Activated T-cell treated with anti-CD3 and anti-CD28 coated beads for 24 hours (primary cell): Measurements from ENCODE around the gene TUBA4B.
"Not testable (repeated sequence)": the region's sequence is repeated elsewhere in the genome, so short reads cannot be mapped to it uniquely, and the experiment has no call there.

Experiments used
- DNase-seq: peaks from one replicate; pipeline ENCODE4 v3.0.0-alpha.2; 2020; ENCODE audit warnings: low read depth

The TUBA4B gene

GRCh38 chr2:219291910-219292490 lies 39.0 kb downstream of the TUBA4B start:
- no peak for DNase-seq

- no peak for DNase-seq
These were observed 39.6 kb downstream of the TUBA4B start for GRCh38 chr2:219292616-219293015.

GRCh38 chr2:219293736-219294231 lies 40.7 kb downstream of the TUBA4B start:
- no peak for DNase-seq

GRCh38 chr2:219294356-219295351 lies 41.6 kb downstream of the TUBA4B start:
- DNase-seq = peak; percentile 81

- no peak for DNase-seq
These were observed 43.1 kb downstream of the TUBA4B start for GRCh38 chr2:219296142-219296541.

GRCh38 chr2:219296631-219297391 lies 43.8 kb downstream of the TUBA4B start:
- no peak for DNase-seq

GRCh38 chr2:219297766-219298456 lies 44.9 kb downstream of the TUBA4B start:
- DNase-seq = no peak

GRCh38 chr2:219298759-219299371 lies 45.8 kb downstream of the TUBA4B start:
- DNase-seq = peak; percentile 87

- DNase-seq = no peak
These were observed 46.3 kb downstream of the TUBA4B start for GRCh38 chr2:219299372-219299760.

GRCh38 chr2:219300022-219300421 lies 47.0 kb downstream of the TUBA4B start:
- no peak for DNase-seq

GRCh38 chr2:219302412-219302968 lies 49.4 kb downstream of the TUBA4B start:
- DNase-seq = no peak

GRCh38 chr2:219304223-219304622 lies 51.2 kb downstream of the TUBA4B start:
- no peak for DNase-seq

GRCh38 chr2:219306047-219306446 lies 53.0 kb downstream of the TUBA4B start:
- no peak for DNase-seq

GRCh38 chr2:219308142-219309101 lies 55.4 kb downstream of the TUBA4B start:
- peak; percentile 40 for DNase-seq

- DNase-seq = no peak
These were observed 56.2 kb downstream of the TUBA4B start, which contains the start of gene PTPRN for GRCh38 chr2:219309278-219309677. TSS of gene PTPRN (minus strand) at chr2:219309401. CDS start at chr2:219309332, 69 bp downstream.

- not testable (repeated sequence) for DNase-seq
These were observed 59.7 kb downstream of the TUBA4B start for GRCh38 chr2:219312683-219313263.

GRCh38 chr2:219314804-219315468 lies 61.9 kb downstream of the TUBA4B start:
- DNase-seq = no peak
